NCI-H1092 treated with DMSO at 0.1 percent for 48 hours (cell line): ENCODE measurements around the gene OR1I1.
A peak's percentile ranks its signal among the peaks of the same experiment; 100 is the strongest.

Experiments
- DNase-seq: peaks from one replicate; lab custom pipeline; 2025; lab: John Stamatoyannopoulos, UW

Gene OR1I1

GRCh38 chr19:15118789-15119494 lies 36.9 kb downstream of the OR1I1 start:
- no peak for DNase-seq

DNA sequence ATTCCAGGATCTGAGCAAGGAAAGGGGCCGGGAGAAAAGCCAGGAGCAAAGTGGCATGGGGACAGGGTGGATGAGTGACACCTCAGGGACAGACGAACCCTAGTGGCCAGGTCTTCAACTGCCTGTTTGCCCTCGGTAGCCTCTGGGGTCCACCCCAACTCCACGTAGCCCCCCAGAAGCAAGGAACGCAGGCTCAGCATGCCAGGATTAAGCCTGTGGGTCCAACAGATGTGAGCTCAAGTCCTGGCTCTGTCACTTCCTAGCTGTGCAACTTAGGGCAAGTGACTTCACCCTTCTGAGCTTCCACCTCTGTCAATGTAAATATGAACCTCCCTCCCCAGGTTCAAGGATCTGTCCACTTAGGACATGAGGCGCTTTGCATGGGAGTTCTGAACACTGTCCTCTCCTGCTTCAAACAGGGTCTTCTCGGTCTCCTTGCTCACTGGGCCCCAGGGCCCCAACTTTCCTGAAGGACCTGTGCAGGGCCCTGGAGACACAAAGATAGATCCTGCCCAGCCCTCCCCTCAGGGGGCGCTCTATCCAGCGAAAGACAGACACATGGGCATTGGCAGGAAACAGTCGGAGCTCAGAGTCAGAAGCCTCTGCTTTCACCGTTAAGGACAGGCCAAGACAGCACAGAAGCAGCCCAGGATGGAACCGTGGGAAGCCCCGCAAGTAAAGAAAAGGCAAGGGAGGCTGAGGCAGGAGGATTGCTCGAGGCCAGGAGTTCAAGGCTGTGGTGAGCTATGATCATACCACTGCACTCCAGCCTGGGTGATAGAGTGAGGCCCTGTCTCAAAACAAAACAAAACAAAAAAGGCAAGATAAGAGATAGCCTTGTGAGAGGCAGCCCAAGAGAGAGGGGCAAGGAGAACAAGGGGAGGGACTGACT lies 38.4 kb downstream of the OR1I1 start:
- DNase-seq: no peak

DNA sequence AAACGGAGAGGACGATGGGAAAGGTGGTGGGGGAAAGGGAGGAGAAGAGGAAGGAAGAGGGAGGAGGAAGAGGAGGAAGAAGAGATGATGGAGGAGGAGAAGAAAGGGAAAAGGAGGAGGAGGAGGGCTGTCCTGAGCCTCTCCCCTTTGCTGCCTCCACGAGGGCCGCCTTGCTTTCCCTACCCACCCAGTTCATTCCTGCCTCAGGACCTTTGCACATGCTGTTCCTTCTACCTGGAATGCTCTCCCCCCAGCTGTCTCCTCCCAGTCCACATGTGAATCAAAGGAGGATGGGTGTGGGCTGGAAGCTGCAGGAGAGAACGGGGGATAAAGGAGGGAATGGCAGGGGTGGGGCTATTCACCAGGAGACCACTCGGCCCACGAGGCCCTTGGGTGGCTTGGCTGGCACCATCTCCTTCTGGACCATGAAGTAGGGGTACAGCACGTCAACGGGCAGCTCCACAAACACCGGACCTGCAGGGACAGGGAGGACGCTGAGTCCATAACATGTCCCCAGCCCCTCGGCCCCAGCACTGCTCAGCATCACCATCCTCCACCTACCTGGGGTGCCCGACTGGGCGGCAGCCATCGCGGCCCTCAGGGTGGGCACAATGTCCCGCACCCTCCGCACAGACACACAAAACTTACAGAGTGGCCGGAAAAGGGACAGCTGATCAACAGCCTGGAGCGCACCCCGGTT lies 40.5 kb downstream of the OR1I1 start:
- no peak for DNase-seq

GRCh38 chr19:15123031-15123890 lies 41.2 kb downstream of the OR1I1 start:
- DNase-seq: no peak

DNA sequence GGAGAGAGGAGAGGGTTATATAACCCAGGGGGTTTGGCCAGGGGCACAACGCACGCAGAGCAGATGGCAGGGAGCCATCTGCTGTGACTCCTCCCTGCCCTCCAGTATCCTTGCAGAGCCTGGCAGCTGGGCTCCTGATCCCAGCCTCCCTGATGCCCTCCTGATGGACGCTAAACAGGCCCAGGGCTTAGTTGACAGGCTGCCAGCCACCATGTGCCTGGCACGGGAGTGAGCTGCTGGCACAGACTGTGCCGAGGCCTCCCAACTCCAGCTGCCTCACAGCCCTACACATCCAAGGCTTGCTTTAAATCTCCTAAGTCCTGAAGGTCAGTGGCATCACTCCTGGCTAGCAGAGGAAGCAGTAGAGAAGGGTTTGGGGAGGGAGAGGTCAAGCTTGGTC lies 41.9 kb downstream of the OR1I1 start:
- peak; percentile 47 for DNase-seq

DNA sequence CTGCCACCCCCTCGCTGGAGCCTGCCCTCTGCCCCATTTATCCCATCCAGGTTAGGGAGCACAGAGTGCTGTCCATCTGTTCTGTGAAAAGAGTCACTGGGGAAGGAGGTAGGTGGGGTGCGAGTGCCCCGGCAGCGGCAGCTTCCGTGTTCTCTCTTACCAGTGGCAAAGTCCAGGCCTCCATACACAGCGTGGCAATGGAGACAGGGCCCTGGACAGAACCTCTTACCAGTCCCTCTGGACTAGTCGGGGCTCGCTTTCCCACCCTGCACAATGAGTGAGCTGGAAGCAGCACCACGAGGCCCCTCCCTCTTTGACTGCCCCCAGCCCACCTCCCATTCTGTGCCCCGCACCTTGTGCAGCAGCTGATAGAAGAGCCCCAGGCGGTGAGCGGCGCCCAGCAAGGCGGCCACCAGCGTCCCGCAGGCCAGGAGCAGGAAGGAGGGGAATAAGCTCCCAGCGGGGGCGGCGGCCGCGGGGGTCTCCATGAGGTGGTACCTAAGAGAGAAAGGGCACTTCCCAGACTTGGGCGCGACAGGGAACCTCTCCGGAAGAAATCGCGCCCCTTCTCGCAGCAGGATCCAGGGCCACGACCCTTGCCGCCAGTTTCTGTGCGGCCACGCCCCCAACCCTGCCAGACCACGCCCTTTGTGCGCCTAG lies 42.7 kb downstream of the OR1I1 start:
- DNase-seq: no peak

GRCh38 chr19:15125232-15126067 lies 43.4 kb downstream of the OR1I1 start:
- DNase-seq: peak; percentile 98

DNA sequence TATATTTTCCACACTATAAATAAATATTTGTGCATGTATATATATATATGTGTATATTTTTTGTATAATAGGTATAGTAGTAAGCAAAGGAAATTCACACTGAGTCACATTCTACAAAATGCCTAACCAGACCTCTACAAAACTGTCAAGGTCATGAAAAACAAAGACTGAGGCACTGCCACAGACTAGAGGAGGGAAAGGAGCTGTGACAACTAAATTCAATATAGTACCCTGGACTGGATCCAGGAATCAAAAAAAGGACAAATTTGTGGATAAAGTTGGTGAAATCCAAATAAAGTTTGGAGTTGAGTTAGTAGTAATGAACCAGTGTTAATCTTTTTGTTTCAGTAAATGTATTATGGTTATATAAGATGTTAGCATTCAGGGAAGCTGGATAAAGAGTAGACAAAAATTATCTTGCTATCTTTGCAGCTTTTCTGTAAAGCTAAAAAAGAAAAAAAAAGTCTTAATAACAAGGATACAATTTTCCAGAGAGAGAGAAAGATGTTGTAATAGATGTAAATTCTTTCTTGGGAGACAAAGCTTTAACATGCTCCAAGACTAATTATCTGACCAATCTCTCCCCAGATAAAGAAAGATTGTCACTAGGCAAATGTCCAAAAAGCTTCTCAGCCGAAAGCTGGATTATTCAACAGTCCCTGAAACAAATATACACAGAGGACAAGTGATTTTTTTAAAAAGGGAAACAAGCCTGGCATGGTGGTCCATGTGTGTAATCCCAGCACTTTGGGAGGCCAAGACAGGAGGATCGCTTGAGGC lies 44.3 kb downstream of the OR1I1 start:
- DNase-seq: peak; percentile 4

DNA sequence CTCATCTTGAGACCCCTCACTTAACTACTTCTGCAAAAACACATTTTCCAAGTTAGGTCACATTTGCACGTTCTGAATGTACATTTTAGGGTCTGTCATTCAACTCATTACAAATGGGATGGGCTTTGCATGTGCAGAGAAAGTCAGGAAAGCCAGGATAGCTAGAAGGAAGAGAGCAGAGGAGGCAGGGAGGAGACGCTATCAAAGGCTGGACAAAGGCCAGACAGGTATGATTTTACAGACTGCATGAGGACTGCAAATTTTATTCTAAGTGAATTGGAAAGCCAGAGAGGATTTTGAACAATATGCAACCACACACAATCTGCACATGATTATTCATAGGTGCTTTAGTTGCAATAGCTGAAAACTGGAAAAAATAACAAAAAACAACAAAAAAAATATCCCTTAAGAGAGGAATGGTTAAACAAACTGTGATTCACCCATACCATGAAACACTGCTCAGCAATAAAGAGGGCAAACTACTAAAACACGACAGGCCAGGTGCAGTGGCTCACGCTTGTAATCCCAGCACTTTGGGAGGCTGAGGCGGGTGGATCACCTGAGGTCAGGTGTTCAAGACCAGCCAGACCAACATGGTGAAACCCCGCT lies 46.3 kb downstream of the OR1I1 start:
- no peak for DNase-seq

DNA sequence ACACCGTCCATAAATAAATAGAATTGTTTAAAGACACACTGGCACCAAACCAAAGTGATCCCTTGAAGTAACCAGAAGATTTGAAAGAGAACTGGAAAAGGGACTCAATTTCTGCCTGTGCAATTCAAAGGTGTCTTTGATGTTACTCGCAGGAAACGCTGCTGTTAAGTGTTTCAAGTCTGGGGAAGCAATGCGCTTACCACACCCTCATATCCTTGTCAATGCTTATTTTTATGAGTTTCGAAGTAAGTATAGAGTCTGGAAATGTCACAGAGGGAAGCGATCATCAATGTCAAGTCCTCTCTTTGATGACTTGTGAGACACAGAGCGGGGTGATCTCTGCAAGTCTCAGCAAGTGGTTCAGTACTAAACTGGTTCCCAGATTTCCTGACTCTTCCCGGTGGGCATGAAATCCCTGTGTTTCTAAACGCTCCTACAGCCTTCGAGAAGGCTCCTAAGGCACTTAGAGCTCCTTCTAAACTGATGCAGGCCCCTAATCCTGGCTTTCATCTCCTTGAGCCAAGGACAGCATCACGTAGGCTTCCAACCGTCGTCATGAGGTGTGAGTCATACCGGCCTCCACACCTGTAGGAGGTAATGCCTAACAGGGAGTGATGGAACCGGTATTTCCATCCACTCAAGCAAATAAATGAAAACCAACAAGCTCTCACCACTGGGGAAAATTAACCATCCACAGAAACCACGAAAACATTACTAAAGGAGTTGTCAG lies 48.0 kb downstream of the OR1I1 start:
- no peak for DNase-seq

- DNase-seq: no peak
Observed at GRCh38 chr19:15136234-15136954, 54.4 kb downstream of the OR1I1 start.

GRCh38 chr19:15137777-15138176 lies 55.8 kb downstream of the OR1I1 start:
- no peak for DNase-seq

- DNase-seq: no peak
Observed at GRCh38 chr19:15138427-15138826, 56.4 kb downstream of the OR1I1 start.

GRCh38 chr19:15141143-15141542 lies 59.1 kb downstream of the OR1I1 start:
- no peak for DNase-seq

- no peak for DNase-seq
Observed at GRCh38 chr19:15142313-15142712, 60.3 kb downstream of the OR1I1 start.
